Measurements from ENCODE around the gene UGDH. TPM values are rescaled to one million over a fixed set of nuclear protein-coding genes. Genes with fewer than 3 reads are reported as not detected.
"Not testable (repeated sequence)": the region's sequence is repeated elsewhere in the genome, so short reads cannot be mapped to it uniquely, and the experiment has no call there.

The UGDH gene
- total RNA-seq, 1 donor from 2014 or later = 14.2 TPM

- ATAC-seq (ENCODE audit: poor library complexity) = no peak
- intact Hi-C loops (cut with DNase I) = no loop called here
- DNase-seq = no peak
Measured at GRCh38 chr4:39504538-39504937, 22.7 kb downstream of the UGDH start.

- intact Hi-C loops (cut with DNase I); DNase-seq; ATAC-seq (ENCODE audit: poor library complexity): not testable (repeated sequence)
Measured at GRCh38 chr4:39502664-39503035, 24.6 kb downstream of the UGDH start.

- no peak for DNase-seq
- intact Hi-C loops (cut with DNase I) = no loop called here
- peak; percentile 18 for ATAC-seq (ENCODE audit: poor library complexity)
Measured at GRCh38 chr4:39502019-39502663, 25.1 kb downstream of the UGDH start.

GRCh38 chr4:39498727-39499020 lies 28.6 kb downstream of the UGDH start:
- DNase-seq (no peak), ATAC-seq (ENCODE audit: poor library complexity) (no peak)
- intact Hi-C loops (cut with DNase I) = no loop called here

GRCh38 chr4:39497909-39498726 lies 29.1 kb downstream of the UGDH start:
- ATAC-seq (ENCODE audit: poor library complexity) (no peak), DNase-seq (no peak)
- intact Hi-C loops (cut with DNase I) = no loop called here

GRCh38 chr4:39495446-39496213 lies 31.6 kb downstream of the UGDH start:
- DNase-seq (no peak), ATAC-seq (ENCODE audit: poor library complexity) (no peak)
- intact Hi-C loops (cut with DNase I) = no loop called here

GRCh38 chr4:39494354-39494753 lies 32.9 kb downstream of the UGDH start:
- ATAC-seq (ENCODE audit: poor library complexity) (no peak), DNase-seq (no peak)
- intact Hi-C loops (cut with DNase I) = no loop called here

GRCh38 chr4:39490322-39490721 lies 36.9 kb downstream of the UGDH start:
- intact Hi-C loops (cut with DNase I) = no loop called here
- ATAC-seq (ENCODE audit: poor library complexity) = no peak

GRCh38 chr4:39486221-39486804 lies 40.9 kb downstream of the UGDH start:
- ATAC-seq (ENCODE audit: poor library complexity) = no peak
- no peak for DNase-seq
- intact Hi-C loops (cut with DNase I) = no loop called here

More at GRCh38 chr4:39490322-39490721, 36.9 kb downstream of the UGDH start:
- DNase-seq = no peak

- DNase-seq (no peak), ATAC-seq (ENCODE audit: poor library complexity) (no peak)
- intact Hi-C loops (cut with DNase I) = no loop called here
Measured at GRCh38 chr4:39484582-39485272, 42.5 kb downstream of the UGDH start.

- ATAC-seq (ENCODE audit: poor library complexity) = peak; percentile 10
- intact Hi-C loops (cut with DNase I) = no loop called here
- no peak for DNase-seq
Measured at GRCh38 chr4:39480902-39481695, 46.1 kb downstream of the UGDH start.

GRCh38 chr4:39480251-39480650 lies 47.0 kb downstream of the UGDH start:
- intact Hi-C loops (cut with DNase I) = no loop called here
- DNase-seq (no peak), ATAC-seq (ENCODE audit: poor library complexity) (no peak)

GRCh38 chr4:39476187-39476895 lies 50.9 kb downstream of the UGDH start:
- DNase-seq = no peak
- no peak for ATAC-seq (ENCODE audit: poor library complexity)
- intact Hi-C loops (cut with DNase I) = no loop called here

- DNase-seq (no peak), ATAC-seq (ENCODE audit: poor library complexity) (no peak)
- intact Hi-C loops (cut with DNase I) = no loop called here
Measured at GRCh38 chr4:39472396-39472795, 54.8 kb downstream of the UGDH start.

GRCh38 chr4:39470402-39470801 lies 56.8 kb downstream of the UGDH start:
- intact Hi-C loops (cut with DNase I) = no loop called here

GRCh38 chr4:39469429-39470077 lies 57.7 kb downstream of the UGDH start:
- peak; percentile 90 for ATAC-seq (ENCODE audit: poor library complexity)
- intact Hi-C loops (cut with DNase I) = loop anchor here (5.0 kb wide), 1 partner anchor 508 kb away; the partner anchor contains the start of gene PDS5A
- DNase-seq = no peak

More at GRCh38 chr4:39470402-39470801, 56.8 kb downstream of the UGDH start:
- DNase-seq = no peak
- no peak for ATAC-seq (ENCODE audit: poor library complexity)

- no peak for ATAC-seq (ENCODE audit: poor library complexity)
- intact Hi-C loops (cut with DNase I) = loop anchor here (5.0 kb wide), 1 partner anchor 510 kb away; the partner anchor contains the start of gene PDS5A
Measured at GRCh38 chr4:39467464-39467863, 59.8 kb downstream of the UGDH start.

More at GRCh38 chr4:39467464-39467863, 59.8 kb downstream of the UGDH start:
- no peak for DNase-seq

Measured in Right ventricle myocardium superior (tissue), 1 donor.